Measurements from ENCODE around the gene PPFIA4.

The PPFIA4 gene

DNA sequence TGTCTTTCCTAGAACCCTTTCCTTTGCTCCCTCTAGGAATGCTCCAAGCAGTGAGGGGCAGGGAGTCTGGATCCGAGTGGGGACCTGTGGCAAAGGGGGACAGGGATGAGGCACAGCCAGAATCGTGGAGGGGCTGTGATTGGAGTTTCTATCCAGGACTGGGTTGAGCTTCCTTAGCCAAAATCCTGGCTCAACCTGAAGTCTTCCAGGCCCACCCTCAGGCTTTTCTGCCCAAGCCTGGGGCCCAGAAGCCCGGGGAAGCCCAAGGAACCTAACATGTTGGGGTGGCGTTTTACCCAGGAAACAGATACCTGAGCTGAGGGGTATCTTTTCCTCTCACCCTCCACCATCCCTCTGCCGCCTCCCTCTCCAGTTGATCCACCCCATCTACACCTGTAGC, 54.2 kb downstream of the PPFIA4 start:
- ChIA-PET POLR2A (no interaction called here), CTCF (no interaction called here)
- no peak for DNase-seq (ENCODE audit: extremely low spot score)
- TF ChIP-seq, protein P1, sequence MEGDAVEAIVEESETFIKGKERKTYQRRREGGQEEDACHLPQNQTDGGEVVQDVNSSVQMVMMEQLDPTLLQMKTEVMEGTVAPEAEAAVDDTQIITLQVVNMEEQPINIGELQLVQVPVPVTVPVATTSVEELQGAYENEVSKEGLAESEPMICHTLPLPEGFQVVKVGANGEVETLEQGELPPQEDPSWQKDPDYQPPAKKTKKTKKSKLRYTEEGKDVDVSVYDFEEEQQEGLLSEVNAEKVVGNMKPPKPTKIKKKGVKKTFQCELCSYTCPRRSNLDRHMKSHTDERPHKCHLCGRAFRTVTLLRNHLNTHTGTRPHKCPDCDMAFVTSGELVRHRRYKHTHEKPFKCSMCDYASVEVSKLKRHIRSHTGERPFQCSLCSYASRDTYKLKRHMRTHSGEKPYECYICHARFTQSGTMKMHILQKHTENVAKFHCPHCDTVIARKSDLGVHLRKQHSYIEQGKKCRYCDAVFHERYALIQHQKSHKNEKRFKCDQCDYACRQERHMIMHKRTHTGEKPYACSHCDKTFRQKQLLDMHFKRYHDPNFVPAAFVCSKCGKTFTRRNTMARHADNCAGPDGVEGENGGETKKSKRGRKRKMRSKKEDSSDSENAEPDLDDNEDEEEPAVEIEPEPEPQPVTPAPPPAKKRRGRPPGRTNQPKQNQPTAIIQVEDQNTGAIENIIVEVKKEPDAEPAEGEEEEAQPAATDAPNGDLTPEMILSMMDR (IDR thresholded peaks at IDR 0.05; ENCODE audit: control extremely low read depth, extremely low read depth, low read depth, missing control alignments) = no peak

DNA sequence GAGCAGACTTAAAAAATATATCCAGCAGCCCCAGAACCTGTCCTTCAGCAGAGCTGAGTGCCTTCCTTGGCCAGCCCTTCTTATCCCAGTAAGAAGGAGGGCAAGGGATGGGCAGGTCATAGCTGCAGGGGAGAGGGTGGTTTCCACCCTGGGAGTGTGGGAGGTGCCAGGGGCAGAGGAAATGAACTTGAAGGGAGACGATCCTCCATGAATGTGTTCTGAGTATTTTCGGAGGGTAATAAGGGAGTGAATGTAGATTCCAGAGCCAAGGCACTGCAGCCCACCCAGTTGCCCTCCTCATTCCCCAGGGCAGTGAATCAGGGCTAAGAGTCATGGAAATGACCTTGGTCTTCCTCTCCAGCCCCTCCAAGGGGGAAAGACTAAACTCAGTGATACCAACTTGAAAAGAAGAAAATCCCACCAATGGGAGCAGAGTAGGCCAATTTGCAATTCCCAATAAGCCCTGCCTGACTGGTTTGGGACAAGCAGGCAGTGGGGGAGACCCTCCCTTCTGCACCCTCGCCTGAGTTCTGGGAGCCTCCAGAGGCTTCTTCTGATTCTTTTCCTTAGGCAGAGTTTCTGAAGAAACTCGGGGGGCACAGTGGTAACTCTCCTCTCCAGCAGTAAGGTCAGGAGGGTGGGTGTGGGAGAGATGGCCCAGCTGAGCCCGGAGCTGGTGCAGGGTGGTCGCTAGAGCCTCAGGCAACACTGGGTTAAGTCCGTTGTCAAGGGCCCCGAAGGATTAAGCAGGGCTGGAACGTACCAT, 55.4 kb downstream of the PPFIA4 start:
- no peak for DNase-seq (ENCODE audit: extremely low spot score)
- TF ChIP-seq, protein P1 (IDR thresholded peaks at IDR 0.05; ENCODE audit: control extremely low read depth, extremely low read depth, low read depth, missing control alignments) = no peak
- POLR2A ChIA-PET = no interaction called here
- CTCF ChIA-PET = interaction anchor here (0.8 to 1.1 kb wide), 2 partner anchors 11 to 24 kb away, joined by 3 to 4 read pairs; no protein-coding TSS in a partner anchor

DNA sequence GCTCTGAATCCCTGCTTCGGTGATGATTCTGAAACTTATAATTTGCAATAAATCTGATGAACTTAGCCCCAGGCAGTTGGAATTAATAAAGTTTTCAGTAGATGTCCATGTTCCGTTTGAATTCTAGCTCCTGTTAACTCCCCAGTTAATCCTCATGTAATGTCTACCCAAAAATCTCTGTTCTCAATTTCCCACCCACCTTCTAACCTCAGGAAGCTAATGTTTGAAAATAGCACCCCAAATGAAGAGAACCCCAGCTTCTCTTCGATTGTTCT, 55.9 kb downstream of the PPFIA4 start:
- CTCF ChIA-PET = interaction anchor here (0.8 to 2.4 kb wide), 2 partner anchors 24 to 185 kb away, joined by 3 to 9 read pairs; no protein-coding TSS in a partner anchor
- POLR2A ChIA-PET = no interaction called here
- no peak for DNase-seq (ENCODE audit: extremely low spot score)
- TF ChIP-seq, protein P1 (IDR thresholded peaks at IDR 0.05; ENCODE audit: control extremely low read depth, extremely low read depth, low read depth, missing control alignments) = no peak

DNA sequence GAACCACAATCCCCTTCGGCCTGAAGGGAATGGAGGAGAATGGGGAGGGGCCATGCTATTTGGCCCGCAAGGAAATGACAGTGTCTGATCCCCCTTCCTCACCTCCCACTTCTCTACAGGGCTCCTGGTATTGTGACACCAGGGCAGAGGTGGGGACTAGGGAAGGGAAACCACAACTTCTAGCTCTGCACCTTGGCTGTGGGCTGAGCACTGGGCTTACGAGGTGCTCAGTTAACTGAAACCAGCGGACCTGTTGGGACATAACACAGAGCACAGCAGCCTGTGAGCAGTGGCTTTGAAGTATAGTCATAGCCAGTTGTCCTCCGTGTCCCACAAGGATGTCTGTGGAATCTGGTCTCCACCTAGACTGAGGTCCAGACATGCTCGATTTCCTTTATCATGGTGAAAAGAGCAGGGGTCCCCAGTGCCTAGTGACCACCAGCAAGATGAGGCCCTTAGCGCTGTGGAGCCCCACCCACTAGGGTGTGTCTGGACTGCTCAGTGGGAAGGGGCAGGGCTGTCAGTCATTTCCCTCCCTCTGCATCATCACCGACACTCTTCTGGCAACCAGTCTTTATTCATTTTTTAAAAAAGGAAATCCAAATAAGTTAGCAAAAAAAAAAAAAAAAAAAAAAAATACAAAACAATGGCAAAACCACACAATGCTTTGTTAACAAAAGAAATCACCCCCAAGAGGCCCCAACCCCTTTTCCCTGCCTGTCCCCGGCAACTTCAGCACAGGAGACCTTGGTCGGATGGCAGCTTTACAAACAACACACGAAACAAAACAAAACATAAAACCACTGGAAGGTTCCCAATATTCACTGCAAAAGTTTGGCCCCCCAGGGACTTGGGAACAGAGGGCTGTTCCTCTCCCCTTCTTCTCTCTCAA, 56.5 kb downstream of the PPFIA4 start:
- TF ChIP-seq, protein P1 (IDR thresholded peaks at IDR 0.05; ENCODE audit: control extremely low read depth, extremely low read depth, low read depth, missing control alignments) = no peak
- no peak for DNase-seq (ENCODE audit: extremely low spot score)
- CTCF ChIA-PET = interaction anchor here (0.7 to 3.4 kb wide), 11 partner anchors 11 to 381 kb away, joined by 3 to 24 read pairs (median 5); no protein-coding TSS in a partner anchor
- POLR2A ChIA-PET = no interaction called here

DNA sequence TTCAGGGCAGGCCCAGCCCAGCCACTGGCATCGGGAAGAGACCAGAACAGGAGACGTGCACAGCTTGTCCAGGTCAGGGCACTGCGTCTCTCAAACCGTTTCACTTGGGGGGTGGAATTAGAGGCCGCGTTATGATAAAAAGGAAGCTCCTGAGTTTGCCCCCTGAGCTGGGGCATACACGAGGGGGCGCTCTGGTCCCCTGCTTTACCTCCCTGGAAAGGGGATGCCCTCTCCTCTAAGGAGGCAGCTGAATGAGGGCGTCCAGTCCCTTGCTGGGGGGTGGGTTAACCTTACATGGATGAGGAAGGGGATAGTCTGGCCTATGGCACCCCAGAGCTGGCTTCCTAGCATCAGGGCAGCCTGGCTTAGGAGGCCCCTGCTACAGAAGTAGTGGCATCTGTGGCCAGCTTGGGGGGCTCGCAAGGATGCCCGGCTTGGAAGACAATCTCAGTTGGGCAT, 57.2 kb downstream of the PPFIA4 start:
- no peak for DNase-seq (ENCODE audit: extremely low spot score)
- TF ChIP-seq, protein P1 (IDR thresholded peaks at IDR 0.05; ENCODE audit: control extremely low read depth, extremely low read depth, low read depth, missing control alignments) = no peak
- ChIA-PET CTCF (interaction anchor here (0.7 to 3.4 kb wide), 14 partner anchors 11 to 381 kb away, joined by 3 to 24 read pairs (median 4); no protein-coding TSS in a partner anchor), POLR2A (no interaction called here)

All from GM10248 (cell line).